ENCODE results near the gene SLC6A7. TPM values are rescaled to one million over a fixed set of nuclear protein-coding genes. Genes with fewer than 3 reads are reported as not detected.

Gene SLC6A7
- polyA plus RNA-seq, 1 of the 3 experiments (the other 2 are of a cell fraction), result not detected

- H3K27ac ChIP-seq (ENCODE audit: low read depth in 2 of 2, low read length in 1 of 2), result no peak overlapping the region
- DNase-seq, result peak; percentile 83
- no peaks in the 10 kb centered on the region for H3K79me2 ChIP-seq (ENCODE audit: insufficient read depth)
- no peaks in the 10 kb centered on the region for H3K27me3 ChIP-seq (ENCODE audit: insufficient read depth)
- no peaks in the 10 kb centered on the region for H3K9me3 ChIP-seq
- H2AFZ ChIP-seq (ENCODE audit: low read depth), result no peak overlapping the region
- no peaks in the 10 kb centered on the region for H3K9me2 ChIP-seq
- ChIA-PET POLR2A (no interaction called here), CTCF (interaction anchor here (0.6 to 10.7 kb wide), 26 partner anchors 9 to 793 kb away, joined by 3 to 90 read pairs (median 4); partner anchors contain the start of genes CDX1, PDGFRB and SLC6A7)
- H3K4me1 ChIP-seq (ENCODE audit: control insufficient read depth in 1 of 2, insufficient read depth in 2 of 2, low read depth in 1 of 2, low read length in 1 of 2), result no peaks in the 10 kb centered on the region; a peak in 1 of 4 replicates
- no peak overlapping the region for H3K4me3 ChIP-seq (ENCODE audit: low read depth in 2 of 2, low read length in 1 of 2)
- H3F3A ChIP-seq (replicated peaks; ENCODE audit: insufficient read depth), result no peaks in the 10 kb centered on the region
- TF ChIP-seq SMC3 (IDR thresholded peaks at IDR 0.05; ENCODE audit: low read depth, low read length) (peak; percentile 65), CTCF (IDR thresholded peaks at IDR 0.05) (peak; percentile 60), USF1 (IDR thresholded peaks at IDR 0.05; ENCODE audit: borderline replicate concordance, low read depth) (peak; percentile 64; the same call in 1 of the 2 replicates), MEF2A (IDR thresholded peaks at IDR 0.05; ENCODE audit: borderline replicate concordance, low read depth) (no peak), RAD21 (IDR thresholded peaks at IDR 0.05; ENCODE audit: low read length) (peak; percentile 62)
- no peak overlapping the region for H3K4me2 ChIP-seq
- 83% methylated on average over 4 of the region's 5 CpGs for WGBS (ENCODE audit: low lambda C conversion rate)
- H3K9ac ChIP-seq, result no peak overlapping the region
- no peaks in the 10 kb centered on the region for H3K36me3 ChIP-seq (replicated peaks in 1 of 2; ENCODE audit: control insufficient read depth in 1 of 2, insufficient read depth in 2 of 2, low read length in 1 of 2)
- no peaks in the 10 kb centered on the region for H4K20me1 ChIP-seq (ENCODE audit: insufficient read depth)
These were observed 14.3 kb upstream of the SLC6A7 start for GRCh38 chr5:150175536-150175935.

- Histone ChIP-seq H3F3A (replicated peaks; ENCODE audit: insufficient read depth) (no peaks in the 10 kb centered on the region), H3K36me3 (replicated peaks in 1 of 2; ENCODE audit: control insufficient read depth in 1 of 2, insufficient read depth in 2 of 2, low read length in 1 of 2) (no peaks in the 10 kb centered on the region), H2AFZ (ENCODE audit: low read depth) (no peak overlapping the region), H3K27ac (ENCODE audit: low read depth in 2 of 2, low read length in 1 of 2) (no peak overlapping the region), H3K9me3 (no peaks in the 10 kb centered on the region), H3K4me1 (ENCODE audit: control insufficient read depth in 1 of 2, insufficient read depth in 2 of 2, low read depth in 1 of 2, low read length in 1 of 2) (no peaks in the 10 kb centered on the region; a peak in 1 of 4 replicates), H3K4me3 (ENCODE audit: low read depth in 2 of 2, low read length in 1 of 2) (no peak overlapping the region), H3K9ac (no peak overlapping the region), H3K9me2 (no peaks in the 10 kb centered on the region), H3K27me3 (ENCODE audit: insufficient read depth) (no peaks in the 10 kb centered on the region), H3K79me2 (ENCODE audit: insufficient read depth) (no peaks in the 10 kb centered on the region), H4K20me1 (ENCODE audit: insufficient read depth) (no peaks in the 10 kb centered on the region), H3K4me2 (no peak overlapping the region)
- no peak for DNase-seq
- 73% methylated on average over 7 of the region's 8 CpGs for WGBS (ENCODE audit: low lambda C conversion rate)
- TF ChIP-seq TEAD4 (IDR thresholded peaks at IDR 0.05; ENCODE audit: borderline replicate concordance, insufficient read depth) (no peak), IRF3 (IDR thresholded peaks at IDR 0.05; ENCODE audit: low read depth, low read length) (no peak), EZH2phosphoT487 (IDR thresholded peaks at IDR 0.05; ENCODE audit: borderline replicate concordance, low read depth) (no peak), ZBTB33 (IDR thresholded peaks at IDR 0.05; ENCODE audit: borderline replicate concordance, low read depth) (no peak), USF1 (IDR thresholded peaks at IDR 0.05; ENCODE audit: borderline replicate concordance, low read depth) (no peak), GABPA (IDR thresholded peaks at IDR 0.05; ENCODE audit: low read depth) (no peak), JUND (IDR thresholded peaks at IDR 0.05) (no peak), PBX3 (IDR thresholded peaks at IDR 0.05) (no peak)
- ChIA-PET POLR2A (no interaction called here), CTCF (interaction anchor here (0.6 to 10.7 kb wide), 9 partner anchors 7 to 266 kb away, joined by 3 to 90 read pairs (median 5); partner anchors contain the start of gene CDX1)
These were observed 13.0 kb upstream of the SLC6A7 start for GRCh38 chr5:150176745-150177477.
